Skeletal muscle satellite cell (primary cell): ENCODE data around the gene MRPL52.
"Not testable (repeated sequence)": the region's sequence is repeated elsewhere in the genome, so short reads cannot be mapped to it uniquely, and the experiment has no call there.

Experiments used
- H3K27me3 ChIP-seq: 2 replicates; pipeline ENCODE4 v1.7.0; 2013; ENCODE audit warnings: low read length; ENCODE audit not compliant: control insufficient read depth, insufficient read depth
- H3K36me3 ChIP-seq: 2 replicates; pipeline ENCODE4 v1.7.0; 2013; ENCODE audit warnings: mild to moderate bottlenecking, control low read depth, low read length; ENCODE audit not compliant: insufficient read depth
- H3K4me1 ChIP-seq: 2 replicates; pipeline ENCODE4 v1.7.0; 2013; ENCODE audit warnings: low read length; ENCODE audit not compliant: control insufficient read depth, insufficient read depth
- H3K4me2 ChIP-seq: 2 replicates; pipeline ENCODE4 v1.7.0; 2013; ENCODE audit warnings: mild to moderate bottlenecking, low read length
- H3K4me3 ChIP-seq: 2 replicates; pipeline ENCODE4 v1.7.0; 2013; ENCODE audit warnings: low read length
- H3K9ac ChIP-seq: 2 replicates; pipeline ENCODE4 v1.7.0; 2013; ENCODE audit warnings: mild to moderate bottlenecking, low read depth, low read length, moderate library complexity
- H3K9me3 ChIP-seq: replicated peaks from 2 replicates; pipeline ENCODE4 v1.7.0; 2013; ENCODE audit warnings: mild to moderate bottlenecking, control low read depth, low read length

Gene MRPL52

DNA sequence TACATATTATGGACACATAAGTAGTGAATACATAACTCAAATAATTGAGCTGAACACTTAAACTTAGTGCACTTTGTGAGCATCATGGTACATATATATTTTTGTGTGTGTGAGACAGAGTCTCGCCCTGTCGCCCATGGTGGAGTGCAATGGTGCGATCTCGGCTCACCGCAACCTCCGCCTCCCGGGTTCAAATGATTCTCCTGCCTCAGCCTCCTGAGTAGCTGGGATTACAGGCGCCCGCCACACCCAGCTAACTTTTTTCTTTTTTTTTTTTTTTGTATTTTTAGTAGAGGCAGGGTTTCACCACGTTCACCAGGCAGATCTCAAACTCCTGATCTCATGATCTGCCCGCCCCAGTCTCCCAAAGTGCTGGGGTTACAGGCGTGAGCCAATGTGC is 22.5 kb downstream of the MRPL52 start:
- not testable (repeated sequence) for H3K36me3 ChIP-seq, H3K4me2 ChIP-seq, H3K4me3 ChIP-seq, H3K27me3 ChIP-seq, H3K9me3 ChIP-seq
- H3K9ac ChIP-seq, result peak overlapping the region; percentile 88
- peaks cover 58% of the 10 kb centered on the region for H3K4me1 ChIP-seq

DNA sequence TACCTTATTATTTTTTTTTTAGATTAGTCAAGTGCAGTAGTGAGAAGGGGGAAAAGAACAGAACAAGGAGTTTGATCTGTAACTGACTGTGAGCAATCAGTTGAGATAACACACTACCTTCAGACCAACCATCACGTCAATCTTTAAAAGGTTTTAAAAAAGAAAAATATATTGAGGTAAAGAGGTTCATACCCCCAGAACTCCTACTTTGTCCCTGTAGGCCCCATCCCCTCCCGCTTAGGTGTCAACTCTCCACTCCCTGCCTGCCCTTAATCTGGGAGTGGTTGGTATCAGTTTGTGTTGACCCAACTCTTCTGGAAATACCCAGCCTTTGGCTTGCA is 22.9 kb downstream of the MRPL52 start:
- Histone ChIP-seq H3K27me3 (no peaks in the 10 kb centered on the region), H3K36me3 (peaks cover 5% of the 10 kb centered on the region), H3K4me3 (no peak overlapping the region), H3K4me1 (peaks cover 57% of the 10 kb centered on the region), H3K4me2 (peak overlapping the region; percentile 95), H3K9ac (peak overlapping the region; percentile 88), H3K9me3 (no peaks in the 10 kb centered on the region)

DNA sequence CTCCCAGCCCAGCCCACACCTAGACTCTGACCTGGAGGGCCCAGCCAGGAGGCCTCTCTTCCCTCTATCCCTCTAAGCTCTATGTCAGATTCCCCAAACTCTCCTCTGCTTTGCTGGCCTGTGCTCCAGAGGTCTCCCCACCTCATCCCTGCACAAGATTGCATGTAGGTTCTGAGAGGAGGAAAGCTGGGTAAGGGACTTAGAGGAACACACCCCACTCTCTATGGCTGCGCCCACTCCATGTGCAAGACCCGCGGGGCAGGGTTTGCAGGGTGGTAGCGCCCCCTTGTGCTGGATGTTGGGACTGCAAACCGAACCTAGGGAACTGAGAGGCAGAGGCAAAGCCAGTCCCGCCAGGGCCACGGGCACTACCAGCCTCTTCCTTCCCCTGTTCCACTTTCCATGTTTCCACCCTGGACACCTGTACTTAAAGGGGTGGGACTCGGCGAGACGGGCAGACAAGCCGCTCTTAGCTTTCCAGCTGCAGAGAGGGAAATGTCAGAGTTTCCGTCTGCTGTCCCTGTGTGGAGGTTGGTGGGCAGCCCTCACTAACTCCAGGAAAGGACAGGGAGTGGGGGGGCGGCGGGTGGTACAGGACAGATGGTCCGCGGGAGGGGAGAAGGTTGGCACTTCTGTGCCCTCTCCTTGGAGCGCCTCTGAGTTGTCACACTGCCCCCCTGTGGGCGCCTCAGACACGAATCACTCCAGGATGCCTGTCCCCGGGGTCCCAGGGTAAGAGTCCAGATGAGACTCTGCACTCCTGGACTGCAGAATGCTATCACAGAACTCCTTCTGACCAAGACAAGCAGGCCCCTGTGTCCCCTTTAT is 23.5 kb downstream of the MRPL52 start:
- Histone ChIP-seq H3K9me3 (no peaks in the 10 kb centered on the region), H3K27me3 (no peaks in the 10 kb centered on the region), H3K4me1 (peaks cover 51% of the 10 kb centered on the region), H3K9ac (peak overlapping the region; percentile 88), H3K36me3 (no peaks in the 10 kb centered on the region), H3K4me3 (peak overlapping the region; percentile 71), H3K4me2 (peak overlapping the region; percentile 95)

DNA sequence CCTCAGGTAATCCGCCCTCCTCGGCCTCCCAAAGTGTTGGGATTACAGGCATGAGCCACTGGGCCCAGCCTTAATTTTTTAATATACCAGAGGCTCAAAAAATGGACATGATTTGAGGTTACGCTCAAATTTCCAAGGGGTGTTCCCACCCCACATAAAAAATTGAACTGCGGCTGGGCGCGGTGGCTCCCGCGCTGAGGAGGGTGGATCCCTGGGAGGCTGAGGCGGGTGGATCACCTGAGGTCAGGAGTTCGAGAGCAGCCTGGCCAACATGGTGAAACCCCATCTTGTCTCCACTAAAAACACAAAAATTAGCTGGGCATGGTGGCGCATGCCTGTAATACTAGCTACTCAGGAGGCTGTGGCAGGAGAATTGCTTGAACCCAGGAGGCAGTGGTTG is 24.6 kb downstream of the MRPL52 start:
- not testable (repeated sequence) for H3K9me3 ChIP-seq, H3K36me3 ChIP-seq, H3K4me3 ChIP-seq, H3K4me2 ChIP-seq, H3K9ac ChIP-seq, H3K27me3 ChIP-seq
- H3K4me1 ChIP-seq, result peaks cover 40% of the 10 kb centered on the region

DNA sequence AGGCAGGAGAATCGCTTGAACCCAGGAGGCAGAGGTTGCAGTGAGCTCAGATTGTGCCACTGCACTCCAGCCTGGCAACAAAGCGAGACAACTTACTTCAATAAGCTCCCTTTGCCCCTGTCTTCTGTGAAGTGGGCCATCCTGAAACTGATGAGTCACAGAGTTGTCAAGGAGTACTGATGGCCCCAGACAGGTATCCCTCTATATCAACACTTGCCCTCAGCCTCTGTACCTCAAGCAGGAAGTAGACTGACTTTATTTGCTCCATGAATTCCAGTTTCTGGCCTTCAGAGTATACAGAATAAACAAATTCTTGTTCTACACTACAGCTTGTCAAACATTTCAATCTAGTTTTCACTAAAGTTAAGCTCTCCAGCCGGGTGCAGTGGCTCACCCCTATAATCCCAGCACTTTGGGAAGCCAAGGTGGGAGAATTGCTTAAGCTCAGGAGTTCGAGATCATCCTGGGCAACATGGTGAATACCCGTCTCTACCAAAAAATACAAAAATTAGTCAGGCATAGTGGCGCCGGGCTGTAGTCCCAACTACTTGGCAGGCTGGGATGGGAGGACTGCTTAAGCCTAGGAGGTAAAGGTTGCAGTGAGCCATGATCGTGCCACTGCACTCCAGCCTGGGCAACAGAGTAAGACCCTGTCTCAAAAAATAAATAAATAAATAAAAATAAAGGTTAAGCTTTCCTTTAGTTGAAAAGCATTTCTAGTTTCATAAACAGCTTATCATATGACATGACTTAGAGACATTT is 25.5 kb downstream of the MRPL52 start:
- Histone ChIP-seq H3K36me3 (no peaks in the 10 kb centered on the region), H3K9ac (no peak overlapping the region), H3K4me3 (no peak overlapping the region), H3K4me2 (no peak overlapping the region), H3K9me3 (no peaks in the 10 kb centered on the region), H3K27me3 (no peaks in the 10 kb centered on the region), H3K4me1 (peaks cover 31% of the 10 kb centered on the region)

DNA sequence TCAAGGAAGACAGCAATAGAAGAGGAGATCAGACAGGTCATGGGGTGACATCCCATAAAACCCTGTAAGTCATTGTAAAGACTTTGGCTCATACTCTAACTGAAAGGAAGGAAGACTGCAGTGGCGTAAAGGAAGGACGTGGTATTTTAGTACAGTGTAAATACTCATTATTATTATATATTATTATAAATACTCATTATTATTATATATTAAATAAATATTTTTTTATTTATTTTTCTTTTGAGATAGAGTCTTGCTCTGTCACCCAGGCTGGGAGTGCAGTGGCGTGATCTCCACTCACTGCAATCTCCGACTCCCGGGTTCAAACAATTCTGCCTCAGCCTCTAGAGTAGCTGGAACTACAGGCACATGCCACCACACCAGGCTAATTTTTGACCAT is 26.7 kb downstream of the MRPL52 start:
- Histone ChIP-seq H3K9ac (no peak overlapping the region), H3K4me1 (peaks cover 19% of the 10 kb centered on the region), H3K27me3 (no peaks in the 10 kb centered on the region), H3K4me3 (no peak overlapping the region), H3K36me3 (no peaks in the 10 kb centered on the region), H3K4me2 (no peak overlapping the region), H3K9me3 (no peaks in the 10 kb centered on the region)

DNA sequence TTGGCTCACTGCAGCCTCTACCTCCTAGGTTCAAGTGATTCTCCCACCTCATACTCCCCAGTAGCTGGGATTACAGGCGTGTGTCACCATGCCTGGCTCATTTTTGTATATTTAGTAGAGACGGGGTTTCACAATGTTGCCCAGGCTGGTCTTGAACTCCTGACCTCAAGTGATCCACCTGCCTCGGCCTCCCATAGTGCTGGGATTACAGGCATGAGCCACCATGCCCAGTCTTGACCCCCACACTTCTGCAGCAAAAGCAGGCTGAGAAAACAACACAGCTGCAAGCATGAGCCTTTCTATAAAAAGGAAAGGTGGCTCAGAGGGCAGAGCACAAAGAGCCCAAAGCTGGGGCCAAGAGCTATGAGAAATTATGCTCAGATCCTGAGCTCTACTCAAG is 30.7 kb downstream of the MRPL52 start:
- H3K9ac ChIP-seq, H3K4me2 ChIP-seq, H3K27me3 ChIP-seq, H3K4me1 ChIP-seq, H3K4me3 ChIP-seq, H3K36me3 ChIP-seq, H3K9me3 ChIP-seq: not testable (repeated sequence)

DNA sequence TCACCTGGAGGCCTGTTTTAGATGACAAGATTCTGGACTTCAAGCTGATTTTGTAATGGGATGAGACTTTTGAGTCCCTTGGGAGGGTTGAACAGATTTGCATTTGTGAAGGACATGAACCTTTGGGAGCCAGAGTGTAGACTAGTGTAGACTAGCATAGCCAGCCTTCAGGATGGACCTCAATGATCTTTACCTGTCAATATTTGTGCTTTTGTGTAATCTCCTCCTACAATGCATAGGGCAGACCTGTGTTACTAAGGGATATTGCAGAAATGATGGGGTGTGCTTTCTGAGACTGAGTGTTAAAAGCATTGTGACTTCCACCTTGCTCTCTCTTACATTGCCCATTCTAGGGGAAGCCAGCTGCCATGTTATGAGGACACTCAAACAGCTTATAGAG is 32.0 kb downstream of the MRPL52 start:
- H3K4me2 ChIP-seq, result no peak overlapping the region

DNA sequence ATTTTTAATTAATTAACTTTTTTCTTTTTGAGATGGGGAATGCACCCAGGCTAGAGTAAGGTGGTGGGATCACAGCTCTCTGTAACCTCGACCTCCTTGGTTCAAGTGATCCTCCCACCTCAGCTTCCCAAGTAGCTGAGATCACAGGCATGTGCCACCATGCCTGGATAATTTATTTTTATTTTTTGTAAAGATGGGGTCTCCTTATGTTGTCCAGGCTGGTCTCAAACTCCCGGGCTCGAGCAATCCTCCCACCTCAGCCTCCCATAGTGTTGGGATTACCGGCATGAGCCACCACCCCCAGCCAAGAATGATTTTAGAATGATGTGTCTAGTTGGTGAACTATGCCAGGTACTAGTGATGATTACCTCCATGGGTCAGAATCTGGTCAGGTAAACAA is 35.3 kb downstream of the MRPL52 start:
- Histone ChIP-seq H3K9me3 (no peaks in the 10 kb centered on the region), H3K27me3 (no peaks in the 10 kb centered on the region), H3K36me3 (no peaks in the 10 kb centered on the region), H3K4me2 (no peak overlapping the region), H3K9ac (no peak overlapping the region), H3K4me3 (no peak overlapping the region), H3K4me1 (no peaks in the 10 kb centered on the region)

More for the DNA sequence above, 32.0 kb downstream of the MRPL52 start:
- Histone ChIP-seq H3K9ac (no peak overlapping the region), H3K9me3 (no peaks in the 10 kb centered on the region), H3K4me3 (no peak overlapping the region), H3K27me3 (no peaks in the 10 kb centered on the region), H3K4me1 (no peaks in the 10 kb centered on the region), H3K36me3 (no peaks in the 10 kb centered on the region)

DNA sequence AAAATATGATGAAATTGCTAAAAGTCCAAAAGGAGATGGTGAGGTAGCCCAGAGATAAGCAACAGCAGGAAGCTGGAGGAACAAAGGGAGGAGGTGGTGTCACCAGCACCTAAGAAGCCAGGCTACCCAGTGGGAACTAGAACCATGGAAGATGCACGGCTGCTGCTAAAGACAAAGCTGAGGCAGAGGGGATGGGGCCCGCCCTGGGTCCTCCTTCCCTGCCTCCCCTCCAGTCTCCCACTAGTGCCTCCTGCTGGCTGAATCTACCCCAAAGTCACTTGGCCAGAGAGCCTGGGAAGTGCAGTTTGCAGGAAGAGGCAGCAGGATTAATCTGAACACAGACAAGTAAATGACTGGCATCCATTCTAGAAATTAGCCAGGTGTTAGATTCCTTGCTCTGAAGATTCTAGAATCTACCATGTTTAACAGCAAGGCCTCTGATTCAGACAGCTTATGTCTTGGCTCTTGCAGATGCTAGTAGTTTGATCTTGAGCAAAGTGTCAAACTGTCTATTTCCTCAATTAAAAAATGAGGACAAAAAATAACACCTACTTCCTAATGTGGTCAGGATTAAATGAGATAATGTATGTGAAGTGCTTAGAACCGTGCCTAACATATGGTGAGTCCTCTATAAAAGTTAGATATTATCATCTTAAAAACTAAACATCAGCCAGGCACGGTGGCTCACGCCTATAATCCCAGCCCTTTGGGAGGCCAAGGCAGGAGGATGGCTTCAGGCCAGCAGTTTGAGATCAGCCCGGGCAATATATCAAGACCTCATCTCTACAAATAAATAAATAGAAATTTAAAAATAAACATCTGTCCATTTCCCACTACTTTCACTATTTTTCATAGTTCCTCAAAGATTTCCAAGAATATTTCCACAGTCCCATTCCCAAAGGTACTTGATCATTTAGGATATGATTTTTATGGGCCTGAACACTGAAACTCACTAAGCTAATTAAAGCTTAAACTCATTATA is 36.0 kb downstream of the MRPL52 start:
- H3K9me3 ChIP-seq, result no peaks in the 10 kb centered on the region
- no peaks in the 10 kb centered on the region for H3K36me3 ChIP-seq
- no peak overlapping the region for H3K4me2 ChIP-seq
- peaks cover 4% of the 10 kb centered on the region for H3K4me1 ChIP-seq
- H3K9ac ChIP-seq, result no peak overlapping the region
- no peaks in the 10 kb centered on the region for H3K27me3 ChIP-seq
- H3K4me3 ChIP-seq, result no peak overlapping the region

DNA sequence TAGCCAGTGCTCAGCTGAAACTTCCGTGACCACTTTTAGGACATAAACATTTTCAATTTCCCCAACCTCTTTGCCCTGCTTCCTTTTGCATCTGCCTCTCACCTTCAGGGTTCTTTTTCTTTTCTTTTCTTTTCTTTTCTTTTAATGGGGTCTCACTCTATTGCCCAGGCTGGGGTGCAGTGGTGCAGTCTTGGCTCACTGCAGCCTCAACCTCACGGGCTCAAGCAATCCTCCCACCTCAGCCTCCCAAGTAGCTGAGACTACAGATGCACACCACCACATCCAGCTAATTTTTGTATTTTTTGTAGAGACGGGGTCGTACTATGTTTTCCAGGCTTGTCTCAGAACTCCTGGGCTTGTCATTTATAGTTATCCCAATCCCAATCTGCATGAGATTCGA is 37.2 kb downstream of the MRPL52 start:
- Histone ChIP-seq H3K9ac (no peak overlapping the region), H3K27me3 (no peaks in the 10 kb centered on the region), H3K4me1 (peaks cover 10% of the 10 kb centered on the region), H3K9me3 (no peaks in the 10 kb centered on the region), H3K36me3 (no peaks in the 10 kb centered on the region), H3K4me3 (no peak overlapping the region), H3K4me2 (no peak overlapping the region)
